K562 (cell line): ENCODE data around the gene NAT9. TPM values are rescaled to one million over a fixed set of nuclear protein-coding genes. Genes with fewer than 3 reads are reported as not detected.

ENCODE experiments used
- ASH1L ChIP-seq: fragments of 450-650 bp; IDR thresholded peaks from 2 replicates; pipeline ENCODE4 v1.6.1; 2018; ENCODE audit warnings: borderline replicate concordance, mild to moderate bottlenecking, low read depth; ENCODE audit not compliant: partially characterized antibody
- CSDE1 ChIP-seq, 2 experiments: fragments of 450-650 bp; IDR thresholded peaks; 2 replicates each; pipeline ENCODE4 v1.6.1; 2016; ENCODE audit warnings: mild to moderate bottlenecking in 1 of 2
- NBN ChIP-seq: fragments of 450-650 bp; IDR thresholded peaks from 2 replicates; pipeline ENCODE4 v1.6.1; 2016; ENCODE audit warnings: low read depth, mild to moderate bottlenecking
- USF1 ChIP-seq: sonication (generic); formaldehyde crosslinking; IDR thresholded peaks from 2 replicates; pipeline ENCODE4 v1.9.0; 2022; ENCODE audit warnings: mild to moderate bottlenecking, missing genetic modification reagents
- ZBTB40 ChIP-seq, 2 experiments: fragments of 450-650 bp in 1 of 2; sonication (generic) in 1 of 2; formaldehyde crosslinking in 1 of 2; IDR thresholded peaks; 2 replicates each; pipeline versions ENCODE4 v1.7.1 to v1.9.0; 2016 to 2022; ENCODE audit warnings: inconsistent platforms in 1 of 2, mild to moderate bottlenecking in 1 of 2, missing genetic modification reagents in 1 of 2
- ZFX ChIP-seq: sonication (generic); formaldehyde crosslinking; IDR thresholded peaks from 2 replicates; pipeline ENCODE4 v1.8.0; 2022; ENCODE audit warnings: mild to moderate bottlenecking, missing genetic modification reagents, moderate library complexity
- ZNF212 ChIP-seq: fragments of 450-650 bp; formaldehyde crosslinking; IDR thresholded peaks from 2 replicates; pipeline ENCODE4 v1.4.0; 2020; ENCODE audit warnings: mild to moderate bottlenecking
- polyA plus RNA-seq, 8 experiments: library from polyadenylated mRNA; depleted of rRNA in 4 of 8; stranded (reverse) in 5 of 8; unstranded in 3 of 8; fragments of >200 nt; fragmentation: Nextera tagmentation in 2 of 8; fragmentation: Illumina TruSeq in 1 of 8; extraction: Ambion mirVana in 2 of 8; extraction: Trizol in 1 of 8; gene quantifications; 2 replicates each; pipeline versions ENCODE4 v1.2.1 to v1.2.3, GENCODE V29; 2011 to 2014; ENCODE audit warnings: inconsistent platforms in 1 of 8, missing spikeins in 1 of 8
- total RNA-seq, 7 experiments: library from RNA; depleted of rRNA in 6 of 7; stranded (reverse); fragments of >200 nt in 6 of 7; fragmentation: Illumina TruSeq in 2 of 7; extraction: Trizol in 2 of 7; gene quantifications; 2 replicates each; pipeline versions ENCODE4 v1.2.1 to v1.2.3, GENCODE V29; 2011 to 2021; ENCODE audit warnings: low replicate concordance in 1 of 7
- TF ChIP-seq, protein P1 (sequence below): sonication (generic); formaldehyde crosslinking; IDR thresholded peaks from 2 replicates; pipeline ENCODE4 v1.8.1; 2023; ENCODE audit warnings: mild to moderate bottlenecking, missing genetic modification reagents

The NAT9 gene
- total and polyA plus RNA-seq, 9 of the 15 experiments (the other 6 are each of a cell fraction or from before 2014, with no cell fraction given), result 4.2 to 63.6 (median 40.8) TPM

GRCh38 chr17:74792586-74793105, 16.5 kb upstream of the NAT9 start (continued):
- TF ChIP-seq ZBTB40 (IDR thresholded peaks at IDR 0.05) (no peak), ZBTB40 (CRISPR knock-in tag; IDR thresholded peaks at IDR 0.05) (no peak), NBN (no peak), ASH1L (no peak), USF1 (CRISPR knock-in tag) (no peak), ZNF212 (CRISPR knock-in tag) (no peak), CSDE1 (IDR thresholded peaks at IDR 0.05) (no peak), ZFX (no peak)
- TF ChIP-seq, protein P1, sequence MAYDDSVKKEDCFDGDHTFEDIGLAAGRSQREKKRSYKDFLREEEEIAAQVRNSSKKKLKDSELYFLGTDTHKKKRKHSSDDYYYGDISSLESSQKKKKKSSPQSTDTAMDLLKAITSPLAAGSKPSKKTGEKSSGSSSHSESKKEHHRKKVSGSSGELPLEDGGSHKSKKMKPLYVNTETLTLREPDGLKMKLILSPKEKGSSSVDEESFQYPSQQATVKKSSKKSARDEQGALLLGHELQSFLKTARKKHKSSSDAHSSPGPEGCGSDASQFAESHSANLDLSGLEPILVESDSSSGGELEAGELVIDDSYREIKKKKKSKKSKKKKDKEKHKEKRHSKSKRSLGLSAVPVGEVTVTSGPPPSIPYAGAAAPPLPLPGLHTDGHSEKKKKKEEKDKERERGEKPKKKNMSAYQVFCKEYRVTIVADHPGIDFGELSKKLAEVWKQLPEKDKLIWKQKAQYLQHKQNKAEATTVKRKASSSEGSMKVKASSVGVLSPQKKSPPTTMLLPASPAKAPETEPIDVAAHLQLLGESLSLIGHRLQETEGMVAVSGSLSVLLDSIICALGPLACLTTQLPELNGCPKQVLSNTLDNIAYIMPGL (CRISPR knock-in tag), result no peak
